Astrocyte of the cerebellum (primary cell): ENCODE results near the gene UGGT2.

ENCODE experiments used
- DNase-seq: peaks from one replicate; pipeline ENCODE4 v3.0.0-alpha.2; 2011; ENCODE audit warnings: low read depth
- H3K4me3 ChIP-seq: 2 replicates; pipeline ENCODE4 v1.5.1; 2011; ENCODE audit warnings: mild to moderate bottlenecking, low read depth, low read length, moderate library complexity
- in situ Hi-C: cut with HindIII; loops from 2 replicates; pipeline ENCODE4 v1.10.0; 2017; ENCODE audit warnings: low sequenced_read_pairs
- TF ChIP-seq, protein P1 (sequence below): IDR thresholded peaks from 2 replicates; pipeline ENCODE4 v1.5.1; 2012; ENCODE audit warnings: low read length, low read depth, moderate library complexity, mild to moderate bottlenecking; ENCODE audit errors: missing control alignments

UGGT2 gene

DNA sequence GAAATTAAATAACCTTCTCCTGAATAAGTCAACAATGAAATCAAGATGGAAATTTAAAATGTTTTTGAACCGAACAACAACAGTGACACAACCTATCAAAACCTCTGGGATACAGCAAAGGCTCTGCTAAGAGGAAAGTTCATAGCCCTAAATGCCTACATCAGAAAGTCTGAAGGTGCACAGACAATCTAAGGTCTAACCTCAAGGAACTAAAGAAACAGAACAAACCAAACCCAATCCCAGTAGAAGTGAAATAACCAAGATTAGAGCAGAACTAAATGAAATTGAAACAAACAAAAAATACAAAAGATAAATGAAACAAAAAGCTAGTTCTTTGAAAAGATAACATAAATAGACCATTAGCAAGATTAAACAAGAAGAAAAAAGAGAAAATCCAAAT lies 9.0 kb downstream of the UGGT2 start:
- no peak for DNase-seq
- in situ Hi-C loops = no loop called here
- TF ChIP-seq, protein P1, sequence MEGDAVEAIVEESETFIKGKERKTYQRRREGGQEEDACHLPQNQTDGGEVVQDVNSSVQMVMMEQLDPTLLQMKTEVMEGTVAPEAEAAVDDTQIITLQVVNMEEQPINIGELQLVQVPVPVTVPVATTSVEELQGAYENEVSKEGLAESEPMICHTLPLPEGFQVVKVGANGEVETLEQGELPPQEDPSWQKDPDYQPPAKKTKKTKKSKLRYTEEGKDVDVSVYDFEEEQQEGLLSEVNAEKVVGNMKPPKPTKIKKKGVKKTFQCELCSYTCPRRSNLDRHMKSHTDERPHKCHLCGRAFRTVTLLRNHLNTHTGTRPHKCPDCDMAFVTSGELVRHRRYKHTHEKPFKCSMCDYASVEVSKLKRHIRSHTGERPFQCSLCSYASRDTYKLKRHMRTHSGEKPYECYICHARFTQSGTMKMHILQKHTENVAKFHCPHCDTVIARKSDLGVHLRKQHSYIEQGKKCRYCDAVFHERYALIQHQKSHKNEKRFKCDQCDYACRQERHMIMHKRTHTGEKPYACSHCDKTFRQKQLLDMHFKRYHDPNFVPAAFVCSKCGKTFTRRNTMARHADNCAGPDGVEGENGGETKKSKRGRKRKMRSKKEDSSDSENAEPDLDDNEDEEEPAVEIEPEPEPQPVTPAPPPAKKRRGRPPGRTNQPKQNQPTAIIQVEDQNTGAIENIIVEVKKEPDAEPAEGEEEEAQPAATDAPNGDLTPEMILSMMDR = no peak
- no peak overlapping the region for H3K4me3 ChIP-seq

DNA sequence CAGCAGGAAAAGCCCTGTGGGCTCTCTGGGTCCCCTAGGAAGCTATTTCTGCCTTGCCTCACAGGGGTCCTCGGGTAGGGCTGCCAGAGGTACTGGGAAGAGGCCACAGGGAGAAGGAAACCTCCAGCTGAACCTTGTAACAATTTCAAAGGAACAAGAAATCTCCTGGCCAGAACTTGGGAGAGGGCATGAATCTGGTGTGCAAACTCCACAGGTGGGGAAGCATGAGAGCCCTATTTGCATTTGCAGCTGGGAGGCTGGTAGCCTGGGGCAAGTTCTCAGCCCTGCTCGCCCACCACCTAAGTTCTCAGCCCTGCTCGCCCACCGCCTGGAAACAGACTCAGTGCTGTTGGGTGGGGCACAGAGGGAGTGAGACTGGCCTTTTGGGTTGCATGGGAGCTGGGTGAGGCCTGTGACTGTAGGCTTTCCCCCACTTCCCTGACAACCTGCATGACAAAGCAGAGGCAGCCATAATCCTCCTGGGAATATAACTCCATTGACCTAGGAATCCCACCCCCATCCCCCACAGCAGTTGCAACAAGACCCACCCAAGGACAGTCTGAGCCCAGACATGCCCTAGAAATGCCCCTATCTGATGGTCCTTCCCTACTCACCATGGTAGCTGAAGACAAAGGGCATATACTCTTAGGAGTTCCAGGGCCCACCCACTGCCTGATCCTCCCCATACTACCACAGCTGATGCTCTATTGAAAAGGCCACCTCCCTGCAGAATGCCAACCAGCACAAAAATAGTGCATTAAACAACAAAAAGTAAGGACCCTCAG lies 11.7 kb downstream of the UGGT2 start:
- in situ Hi-C loops = no loop called here

DNA sequence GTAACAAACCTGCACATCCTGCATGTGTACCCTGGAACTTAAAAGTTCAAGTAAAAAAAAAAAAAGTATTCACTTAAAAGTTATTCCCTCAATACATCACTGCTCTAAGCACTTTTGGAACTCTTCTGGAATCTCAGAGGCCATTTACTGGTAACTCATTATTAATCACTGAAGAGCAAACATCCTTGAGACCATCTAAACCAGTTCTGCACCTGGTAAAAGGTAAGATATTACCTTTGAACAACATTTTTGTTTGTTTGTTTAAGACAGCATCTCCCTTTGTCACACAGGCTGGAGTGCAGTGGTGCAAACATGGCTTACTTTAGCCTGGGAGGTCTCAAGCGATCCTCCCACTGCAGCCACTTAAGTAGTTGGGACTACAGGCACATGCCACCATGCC lies 16.7 kb downstream of the UGGT2 start:
- in situ Hi-C loops = no loop called here
- no peak for DNase-seq
- no peak overlapping the region for H3K4me3 ChIP-seq
- TF ChIP-seq, protein P1 = no peak

More for the DNA sequence above, 11.7 kb downstream of the UGGT2 start:
- TF ChIP-seq, protein P1 = no peak
- DNase-seq = no peak
- no peak overlapping the region for H3K4me3 ChIP-seq

DNA sequence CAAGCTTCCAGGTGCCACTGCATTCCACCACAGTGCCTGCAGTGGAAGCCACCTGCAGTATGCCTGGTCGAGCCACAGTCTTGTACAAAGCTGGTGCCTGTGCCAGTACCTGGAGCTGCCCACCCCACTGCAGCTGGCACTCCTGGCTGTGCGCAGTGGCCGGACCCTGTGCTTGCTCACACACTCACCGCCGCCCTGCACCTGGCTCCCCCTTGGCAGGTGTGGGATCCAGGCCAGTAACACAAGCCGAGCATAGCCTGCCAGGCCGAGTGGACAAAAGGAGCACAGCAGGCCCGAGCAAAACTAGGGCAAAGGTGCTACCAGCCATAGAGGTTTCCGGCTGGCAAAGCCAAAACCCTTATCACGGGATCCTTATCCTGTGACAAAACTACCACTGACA lies 18.5 kb downstream of the UGGT2 start:
- no peak overlapping the region for H3K4me3 ChIP-seq
- in situ Hi-C loops = no loop called here
- no peak for DNase-seq
- TF ChIP-seq, protein P1 = no peak

DNA sequence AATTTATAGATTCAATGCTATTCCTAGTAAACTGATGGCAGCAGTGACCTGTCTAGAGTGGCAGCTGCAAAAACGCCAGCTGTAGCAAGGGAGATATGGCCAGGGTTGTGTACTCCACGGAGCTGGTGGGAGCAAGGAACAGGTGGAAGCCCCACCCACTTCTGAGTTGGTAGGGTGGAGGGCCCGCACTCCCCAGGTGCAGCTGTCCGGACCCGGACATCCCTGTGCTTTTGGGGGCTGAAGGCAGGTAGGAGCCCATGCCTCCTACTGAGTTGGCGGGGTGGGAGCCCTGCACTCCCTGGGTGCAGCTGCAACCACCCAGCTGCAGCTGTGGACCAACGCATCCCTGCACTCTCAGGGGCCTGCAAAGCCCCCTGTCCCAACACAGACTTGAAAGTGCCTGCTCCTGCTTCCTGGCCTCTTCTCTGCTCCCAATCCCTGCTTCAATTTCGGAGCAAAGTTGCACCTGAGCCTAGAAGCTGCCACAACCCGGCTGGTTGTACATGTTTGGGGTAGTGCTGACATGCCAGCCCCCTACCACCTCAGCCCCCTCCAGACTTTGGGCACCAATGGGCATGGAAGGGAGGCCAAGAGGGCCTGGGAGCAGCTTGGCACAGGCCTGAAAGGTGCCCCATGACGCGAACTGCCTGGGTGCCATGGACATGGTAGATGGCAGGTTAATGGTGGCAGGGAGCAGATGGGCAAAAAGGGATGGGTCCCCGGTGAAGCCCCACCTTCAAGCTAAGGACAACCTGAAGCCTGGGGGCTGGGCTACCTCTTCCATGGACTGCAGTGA lies 19.8 kb downstream of the UGGT2 start:
- TF ChIP-seq, protein P1 = no peak
- DNase-seq = no peak
- in situ Hi-C loops = no loop called here
- H3K4me3 ChIP-seq = no peak overlapping the region

DNA sequence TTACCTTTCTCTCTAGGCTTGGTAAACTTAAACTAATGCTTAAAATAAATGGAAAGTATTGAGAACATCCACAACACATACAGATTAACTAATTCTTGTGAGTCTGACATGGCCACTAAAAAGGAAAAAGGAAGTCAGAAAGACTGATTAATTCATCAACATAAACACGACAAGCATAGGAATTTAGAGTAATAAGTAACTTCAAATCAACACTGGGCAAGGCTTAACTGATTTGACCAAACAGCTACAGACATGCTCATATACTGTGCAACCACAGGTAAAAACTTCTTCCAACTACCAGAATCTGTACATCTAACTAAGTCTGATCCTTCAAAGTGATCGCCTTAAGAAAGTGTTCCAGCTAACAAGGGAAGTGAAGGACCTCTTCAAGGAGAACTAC lies 20.5 kb downstream of the UGGT2 start:
- no peak overlapping the region for H3K4me3 ChIP-seq
- in situ Hi-C loops = no loop called here

More for the DNA sequence above, 20.5 kb downstream of the UGGT2 start:
- TF ChIP-seq, protein P1 = no peak
- no peak for DNase-seq
